ENCODE data around the gene CDC42EP5. TPM values are rescaled to one million over a fixed set of nuclear protein-coding genes. Genes with fewer than 3 reads are reported as not detected.

Gene CDC42EP5
- total RNA-seq, 1 donor from 2014 or later: 8.7 TPM

DNA sequence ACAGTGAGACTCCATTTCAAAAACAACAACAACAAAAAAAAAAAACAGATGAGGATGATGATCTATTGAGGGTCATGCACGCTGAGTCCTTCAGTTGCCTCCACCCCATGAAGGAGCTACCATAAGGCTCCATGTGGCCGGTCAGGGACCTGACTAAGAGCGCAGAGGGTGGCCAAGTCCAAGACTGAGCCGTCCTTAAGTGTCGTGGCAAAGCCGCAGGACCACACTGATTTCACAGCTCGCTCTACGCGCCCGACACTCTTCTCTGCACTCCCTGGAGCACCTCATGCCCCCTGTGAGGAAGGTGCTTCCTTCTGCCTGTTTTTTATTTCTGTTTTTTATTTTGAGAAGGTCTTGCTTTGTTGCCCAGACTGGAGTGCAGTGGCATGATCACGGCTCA lies 45.5 kb downstream of the CDC42EP5 start:
- no peak overlapping the region for H3K4me3 ChIP-seq
- H3K36me3 ChIP-seq: no peaks in the 10 kb centered on the region
- H3K4me1 ChIP-seq: peaks cover 23% of the 10 kb centered on the region
- intact Hi-C loops (cut with micrococcal nuclease): no loop called here
- TF ChIP-seq, protein P1, sequence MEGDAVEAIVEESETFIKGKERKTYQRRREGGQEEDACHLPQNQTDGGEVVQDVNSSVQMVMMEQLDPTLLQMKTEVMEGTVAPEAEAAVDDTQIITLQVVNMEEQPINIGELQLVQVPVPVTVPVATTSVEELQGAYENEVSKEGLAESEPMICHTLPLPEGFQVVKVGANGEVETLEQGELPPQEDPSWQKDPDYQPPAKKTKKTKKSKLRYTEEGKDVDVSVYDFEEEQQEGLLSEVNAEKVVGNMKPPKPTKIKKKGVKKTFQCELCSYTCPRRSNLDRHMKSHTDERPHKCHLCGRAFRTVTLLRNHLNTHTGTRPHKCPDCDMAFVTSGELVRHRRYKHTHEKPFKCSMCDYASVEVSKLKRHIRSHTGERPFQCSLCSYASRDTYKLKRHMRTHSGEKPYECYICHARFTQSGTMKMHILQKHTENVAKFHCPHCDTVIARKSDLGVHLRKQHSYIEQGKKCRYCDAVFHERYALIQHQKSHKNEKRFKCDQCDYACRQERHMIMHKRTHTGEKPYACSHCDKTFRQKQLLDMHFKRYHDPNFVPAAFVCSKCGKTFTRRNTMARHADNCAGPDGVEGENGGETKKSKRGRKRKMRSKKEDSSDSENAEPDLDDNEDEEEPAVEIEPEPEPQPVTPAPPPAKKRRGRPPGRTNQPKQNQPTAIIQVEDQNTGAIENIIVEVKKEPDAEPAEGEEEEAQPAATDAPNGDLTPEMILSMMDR (IDR thresholded peaks at IDR 0.05; ENCODE audit: borderline replicate concordance): no peak
- no peak overlapping the region for H3K27ac ChIP-seq (replicated peaks)
- no peak for DNase-seq
- peaks cover 94% of the 10 kb centered on the region for H3K27me3 ChIP-seq (ENCODE audit: low read depth)
- no peaks in the 10 kb centered on the region for H3K9me3 ChIP-seq (replicated peaks)

DNA sequence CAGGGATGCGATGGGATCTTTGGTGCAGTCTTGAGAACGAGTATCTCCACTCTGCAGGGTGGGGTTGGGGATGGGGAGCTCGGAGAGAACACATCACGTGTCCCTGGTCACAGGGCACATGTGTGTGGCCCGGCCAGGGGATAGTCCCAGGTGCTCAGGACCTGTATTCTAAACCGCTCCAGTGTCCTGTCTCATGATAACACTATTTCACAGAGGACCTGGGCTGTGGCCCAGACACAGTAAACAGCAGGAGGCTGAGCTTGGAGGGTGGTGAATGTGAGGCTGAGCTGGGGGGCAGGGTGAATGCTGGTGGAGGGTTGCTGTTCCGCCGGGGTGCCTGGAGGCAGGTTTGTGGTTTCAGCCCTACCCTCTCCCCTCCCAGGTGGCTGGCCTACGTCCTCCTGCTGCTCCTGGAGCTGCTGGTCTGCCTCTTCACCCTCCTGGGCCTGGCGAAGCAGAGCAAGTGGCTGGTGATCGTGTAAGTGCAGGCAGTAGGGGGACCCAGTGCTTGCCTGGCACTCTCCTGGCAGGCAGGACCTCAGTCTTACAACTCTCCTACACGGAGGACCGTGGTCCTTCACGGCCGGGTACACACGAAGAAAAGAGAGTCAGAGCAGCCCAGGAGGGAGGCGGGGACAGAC lies 46.7 kb downstream of the CDC42EP5 start:
- Histone ChIP-seq H3K4me3 (no peak overlapping the region), H3K4me1 (peaks cover 18% of the 10 kb centered on the region), H3K36me3 (no peaks in the 10 kb centered on the region), H3K27me3 (ENCODE audit: low read depth) (peaks cover 94% of the 10 kb centered on the region), H3K9me3 (replicated peaks) (no peaks in the 10 kb centered on the region), H3K27ac (replicated peaks) (no peak overlapping the region)
- intact Hi-C loops (cut with micrococcal nuclease): no loop called here
- TF ChIP-seq, protein P1 (IDR thresholded peaks at IDR 0.05; ENCODE audit: borderline replicate concordance): no peak
- DNase-seq: no peak

DNA sequence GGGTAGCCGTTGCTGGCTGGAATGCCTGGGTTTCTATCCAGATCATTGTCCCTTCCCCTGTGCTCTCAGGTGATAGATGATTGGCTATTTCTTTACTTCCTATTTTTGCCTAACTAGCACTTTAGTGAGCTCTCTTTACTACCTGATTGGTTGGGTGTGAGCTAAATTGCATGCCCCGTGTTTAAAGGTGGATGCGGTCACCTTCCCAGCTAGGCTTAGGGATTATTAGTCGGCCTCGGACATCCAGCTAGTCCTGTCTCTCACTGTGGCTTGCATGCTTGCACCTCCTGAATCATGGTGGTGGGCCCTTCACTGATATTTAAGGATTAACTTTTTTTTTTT lies 47.7 kb downstream of the CDC42EP5 start:
- peaks cover 94% of the 10 kb centered on the region for H3K27me3 ChIP-seq (ENCODE audit: low read depth)
- TF ChIP-seq, protein P1 (IDR thresholded peaks at IDR 0.05; ENCODE audit: borderline replicate concordance): no peak
- H3K4me3 ChIP-seq: no peak overlapping the region
- intact Hi-C loops (cut with micrococcal nuclease): no loop called here
- H3K4me1 ChIP-seq: peaks cover 17% of the 10 kb centered on the region
- no peak for DNase-seq
- no peaks in the 10 kb centered on the region for H3K36me3 ChIP-seq
- H3K9me3 ChIP-seq (replicated peaks): no peaks in the 10 kb centered on the region
- H3K27ac ChIP-seq (replicated peaks): no peak overlapping the region

DNA sequence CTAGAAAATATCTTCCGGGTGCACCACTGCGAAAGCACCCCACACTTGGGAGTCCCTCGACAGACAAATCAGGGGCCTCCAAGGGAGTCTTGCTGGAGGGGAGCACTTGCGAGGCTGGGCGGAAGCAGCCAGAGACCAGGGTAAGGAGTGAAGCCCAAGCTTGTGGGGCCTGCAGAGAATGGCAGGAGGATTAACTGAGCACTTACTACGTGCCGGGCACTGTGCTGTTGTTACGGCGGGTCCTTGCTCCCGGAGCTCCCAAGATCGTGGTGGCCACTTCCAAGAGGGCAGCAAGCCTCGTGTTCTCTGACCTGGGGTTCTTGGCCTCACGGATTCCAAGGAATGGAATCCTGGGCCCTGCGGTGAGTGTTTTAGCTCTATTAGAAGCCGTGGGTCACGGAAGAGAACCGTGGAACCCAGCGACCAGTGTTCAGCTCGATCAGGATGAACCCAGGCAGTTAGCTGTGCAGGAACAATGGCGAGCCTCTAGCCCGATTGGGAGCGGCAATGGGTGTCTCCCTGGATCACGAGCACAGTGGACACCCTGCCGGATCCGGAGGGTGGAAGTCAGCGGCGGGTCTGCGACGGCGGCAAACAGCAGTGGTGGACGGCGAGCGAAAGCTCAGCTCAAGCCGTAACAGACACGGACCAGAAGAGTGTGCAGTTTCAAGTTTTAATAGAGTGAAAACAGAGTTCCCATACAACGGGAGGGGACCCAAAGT lies 48.3 kb downstream of the CDC42EP5 start:
- intact Hi-C loops (cut with micrococcal nuclease): no loop called here
- H3K36me3 ChIP-seq: no peaks in the 10 kb centered on the region
- peaks cover 94% of the 10 kb centered on the region for H3K27me3 ChIP-seq (ENCODE audit: low read depth)
- TF ChIP-seq, protein P1 (IDR thresholded peaks at IDR 0.05; ENCODE audit: borderline replicate concordance): no peak
- H3K4me3 ChIP-seq: no peak overlapping the region
- no peaks in the 10 kb centered on the region for H3K9me3 ChIP-seq (replicated peaks)
- no peak overlapping the region for H3K27ac ChIP-seq (replicated peaks)
- no peak for DNase-seq
- H3K4me1 ChIP-seq: peaks cover 16% of the 10 kb centered on the region

DNA sequence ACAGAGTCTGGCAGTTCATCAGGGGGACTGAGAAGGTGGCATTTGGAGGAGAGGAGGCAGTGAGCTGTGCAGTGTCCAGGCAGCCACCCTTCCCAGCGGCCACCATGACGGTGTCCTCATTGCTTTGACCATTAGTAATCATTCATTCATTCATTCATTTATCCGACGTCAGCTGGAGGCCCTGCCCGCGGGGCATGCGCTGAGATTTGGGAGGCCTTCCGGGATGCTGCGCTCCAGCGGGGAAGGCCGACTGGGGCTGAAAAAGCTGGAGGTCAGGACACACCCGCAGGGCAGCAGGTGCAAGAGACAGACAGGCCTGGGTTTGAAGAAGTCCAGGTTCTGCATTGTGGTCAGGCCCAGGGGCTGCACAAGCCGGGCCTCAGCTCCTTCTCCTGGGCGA lies 48.9 kb downstream of the CDC42EP5 start:
- H3K4me3 ChIP-seq: no peak overlapping the region
- H3K36me3 ChIP-seq: no peaks in the 10 kb centered on the region
- intact Hi-C loops (cut with micrococcal nuclease): no loop called here
- H3K27me3 ChIP-seq (ENCODE audit: low read depth): peaks cover 94% of the 10 kb centered on the region
- no peaks in the 10 kb centered on the region for H3K9me3 ChIP-seq (replicated peaks)
- no peak overlapping the region for H3K27ac ChIP-seq (replicated peaks)
- H3K4me1 ChIP-seq: peaks cover 14% of the 10 kb centered on the region
- TF ChIP-seq, protein P1 (IDR thresholded peaks at IDR 0.05; ENCODE audit: borderline replicate concordance): no peak
- no peak for DNase-seq

Data from left ventricle myocardium inferior (tissue), 1 donor.